HG02798 (cell line): ENCODE data around the gene TUBB2A.
"Not testable (repeated sequence)": the region's sequence is repeated elsewhere in the genome, so short reads cannot be mapped to it uniquely, and the experiment has no call there.

Source experiments
- ATAC-seq: cut with Tn5 transposase; IDR thresholded peaks from one replicate; pipeline ENCODE4 v1.9.1; 2021; ENCODE audit warnings: mild to moderate bottlenecking; ENCODE audit not compliant: unreplicated experiment, poor library complexity

Gene TUBB2A

GRCh38 chr6:3159805-3160781 lies 2.7 kb upstream of the TUBB2A start:
- no peak for ATAC-seq

DNA sequence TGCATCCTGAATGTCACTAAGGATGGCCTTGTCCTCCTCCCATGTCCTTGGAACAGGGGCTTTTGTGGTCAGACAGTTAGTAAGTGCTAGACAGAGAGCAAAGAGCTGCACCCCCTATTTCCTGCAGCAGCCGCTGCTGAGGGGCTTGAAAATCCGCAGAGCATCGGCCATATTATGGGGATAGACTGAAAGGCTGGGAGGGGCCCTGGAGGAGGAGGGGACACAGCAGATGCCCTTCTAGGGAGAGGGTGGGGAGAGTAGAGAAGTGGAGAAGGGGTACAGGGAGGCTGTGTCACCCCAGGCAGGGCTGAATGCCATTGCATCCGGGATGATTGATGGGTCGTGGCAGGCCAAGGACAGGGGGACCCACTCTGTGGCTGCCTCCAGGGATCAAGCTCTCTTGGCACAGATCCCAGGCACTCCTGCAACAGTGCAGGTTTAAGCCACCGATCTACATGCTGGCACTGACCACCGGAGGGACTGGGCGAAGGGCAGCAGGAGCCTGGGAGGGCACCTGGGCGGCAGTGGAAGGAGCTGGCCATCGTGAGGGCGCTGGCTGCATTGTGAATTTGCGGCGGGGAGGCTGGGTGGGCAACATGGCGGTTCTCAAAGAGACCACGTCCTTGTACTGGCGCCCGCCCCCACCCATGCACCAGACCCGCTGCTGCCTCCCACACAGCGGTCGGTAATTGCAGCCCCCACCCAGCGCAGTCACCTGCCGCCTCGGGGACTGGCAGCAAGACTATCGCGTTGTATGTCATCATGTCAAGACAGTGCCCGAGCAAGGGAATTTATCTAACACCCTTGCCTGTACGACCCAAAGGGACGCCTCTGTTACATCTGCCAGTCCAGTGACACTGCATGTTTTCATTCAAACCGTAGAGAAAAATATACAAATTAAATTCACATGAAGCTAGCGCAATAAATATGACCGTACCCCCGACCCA lies 887 bp downstream of the TUBB2A start:
- not testable (repeated sequence) for ATAC-seq

GRCh38 chr6:3155416-3155815 lies 1.9 kb downstream of the TUBB2A start:
- ATAC-seq, result not testable (repeated sequence)

- no peak for ATAC-seq
These were observed 4.7 kb downstream of the TUBB2A start for GRCh38 chr6:3152689-3153088.

GRCh38 chr6:3151691-3152090 lies 5.7 kb downstream of the TUBB2A start:
- no peak for ATAC-seq

GRCh38 chr6:3147914-3148757 lies 9.2 kb downstream of the TUBB2A start:
- ATAC-seq, result no peak

DNA sequence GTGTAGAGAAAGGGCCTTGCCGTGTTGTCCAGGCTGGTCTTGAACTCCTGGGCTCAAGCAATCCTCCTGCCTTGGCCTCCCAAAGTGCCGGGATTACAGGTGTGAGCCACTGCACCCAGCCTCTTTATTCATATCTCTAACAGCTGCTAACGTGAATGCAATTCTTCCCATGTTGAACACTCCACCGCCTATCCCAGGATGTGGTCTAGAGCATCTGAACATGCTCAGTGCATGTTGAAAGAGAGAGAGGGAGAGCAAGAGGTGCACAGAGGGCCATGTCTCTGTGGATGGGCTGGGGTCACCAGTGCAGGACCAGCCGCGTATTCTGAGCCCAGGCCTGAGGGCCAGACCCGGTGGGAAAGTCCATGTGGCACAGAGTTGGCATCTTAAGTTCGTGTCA lies 12.8 kb downstream of the TUBB2A start:
- no peak for ATAC-seq

GRCh38 chr6:3143158-3143557 lies 14.2 kb downstream of the TUBB2A start:
- no peak for ATAC-seq

DNA sequence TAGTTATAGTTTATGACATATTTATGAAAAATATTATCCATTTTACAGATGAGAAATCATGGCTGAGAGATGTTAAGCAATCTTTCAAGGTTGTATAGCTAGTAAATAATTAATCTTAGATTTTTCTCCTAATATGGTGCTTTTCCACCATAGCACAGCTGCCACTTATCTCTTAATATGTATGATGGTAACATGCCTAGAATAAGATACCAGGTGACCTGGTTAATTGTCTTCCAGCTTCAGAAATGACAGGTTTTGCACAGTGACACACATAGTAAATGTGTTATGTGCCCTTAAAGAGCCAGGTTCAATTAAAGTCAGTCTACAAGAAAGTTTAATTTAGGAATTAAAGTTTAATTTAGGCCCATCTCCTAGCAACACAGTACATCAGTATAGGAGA lies 14.8 kb downstream of the TUBB2A start:
- ATAC-seq, result no peak

DNA sequence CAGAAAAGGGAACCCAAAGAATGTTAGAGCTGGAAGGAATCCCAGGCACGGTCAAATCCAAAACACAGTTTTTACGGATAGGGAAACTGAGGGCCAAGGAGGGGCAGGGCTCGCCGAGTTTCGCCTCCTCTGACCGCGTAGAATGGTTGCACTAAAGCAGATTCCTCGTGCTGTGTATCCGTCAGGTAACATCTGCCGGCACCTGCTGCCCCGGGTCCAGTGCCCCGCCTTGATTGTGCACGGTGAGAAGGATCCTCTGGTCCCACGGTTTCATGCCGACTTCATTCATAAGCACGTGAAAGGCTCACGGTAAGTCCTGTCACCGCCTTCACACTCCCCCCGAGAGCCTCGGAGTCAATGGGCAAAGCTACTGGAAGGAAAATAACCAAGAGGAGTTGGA lies 17.1 kb downstream of the TUBB2A start:
- no peak for ATAC-seq

GRCh38 chr6:3139090-3139903 lies 18.0 kb downstream of the TUBB2A start:
- ATAC-seq, result no peak

DNA sequence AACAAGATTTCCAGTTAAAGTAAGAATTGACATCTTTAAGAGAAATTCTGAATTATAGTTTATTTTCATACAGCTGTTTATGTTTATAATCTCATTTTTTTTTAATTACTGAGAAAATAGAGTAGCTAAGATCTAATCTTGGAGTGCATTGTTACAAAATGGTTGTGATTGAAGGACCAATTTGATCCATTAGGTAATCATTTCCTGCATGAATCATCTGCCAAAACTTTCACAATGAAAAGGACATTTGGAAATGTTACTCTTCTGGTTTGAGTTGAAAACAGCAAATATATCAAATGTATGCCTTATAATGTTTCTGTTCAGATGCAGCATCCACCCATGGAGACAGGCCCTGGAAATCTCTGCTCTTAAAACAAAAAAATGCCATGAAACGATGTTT lies 19.0 kb downstream of the TUBB2A start:
- no peak for ATAC-seq

DNA sequence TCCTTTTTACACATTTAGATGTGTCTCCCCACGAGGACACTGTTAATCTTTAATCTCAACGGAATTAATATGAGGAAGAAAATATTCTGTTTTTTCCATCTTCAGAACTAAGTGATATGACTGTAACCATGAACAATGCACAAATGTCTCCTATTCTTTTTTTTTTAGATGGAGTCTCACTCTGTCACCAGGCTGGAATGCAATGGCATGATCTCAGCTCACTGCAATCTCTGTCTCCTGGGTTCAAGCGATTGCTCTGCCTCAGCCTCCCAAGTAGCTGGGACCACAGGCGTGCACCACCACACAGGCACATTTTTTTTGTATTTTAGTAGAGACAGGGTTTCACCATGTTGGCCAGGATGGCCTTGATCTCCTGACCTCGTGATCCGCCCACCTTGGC lies 19.5 kb downstream of the TUBB2A start:
- not testable (repeated sequence) for ATAC-seq

DNA sequence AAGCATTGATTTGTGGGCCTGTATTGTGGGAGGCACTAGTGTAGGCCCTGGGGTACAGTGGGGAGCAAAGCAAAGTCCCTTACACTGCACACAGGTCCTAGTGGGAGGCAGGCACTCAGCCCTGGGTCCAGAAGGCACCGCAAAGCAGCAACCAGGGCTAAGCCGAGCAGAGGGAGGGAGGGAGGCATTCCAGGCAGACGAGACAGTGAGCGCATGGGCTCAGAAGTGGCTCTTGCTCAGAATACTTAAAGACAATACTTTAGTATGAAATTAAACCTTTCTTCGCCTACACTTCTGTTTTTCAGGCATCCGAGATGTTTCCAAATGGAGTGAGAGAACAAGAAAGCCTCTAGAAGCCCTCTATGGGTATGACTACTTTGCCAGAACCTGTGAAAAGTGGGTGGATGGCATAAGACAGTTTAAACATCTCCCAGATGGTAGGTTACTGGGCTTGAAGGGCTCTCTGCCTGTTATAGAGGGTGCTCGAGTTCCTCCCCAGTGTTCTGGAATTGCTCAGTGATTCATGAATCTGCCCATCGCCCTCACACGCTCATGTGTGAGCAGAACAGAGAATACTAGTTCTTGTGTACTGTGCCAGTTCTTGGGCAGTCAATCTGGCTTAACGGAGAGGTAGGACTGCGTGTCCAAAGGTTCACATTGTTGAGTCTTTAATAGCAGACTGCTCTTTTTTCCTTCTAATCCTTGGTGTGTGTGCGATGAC lies 20.1 kb downstream of the TUBB2A start:
- ATAC-seq, result no peak

DNA sequence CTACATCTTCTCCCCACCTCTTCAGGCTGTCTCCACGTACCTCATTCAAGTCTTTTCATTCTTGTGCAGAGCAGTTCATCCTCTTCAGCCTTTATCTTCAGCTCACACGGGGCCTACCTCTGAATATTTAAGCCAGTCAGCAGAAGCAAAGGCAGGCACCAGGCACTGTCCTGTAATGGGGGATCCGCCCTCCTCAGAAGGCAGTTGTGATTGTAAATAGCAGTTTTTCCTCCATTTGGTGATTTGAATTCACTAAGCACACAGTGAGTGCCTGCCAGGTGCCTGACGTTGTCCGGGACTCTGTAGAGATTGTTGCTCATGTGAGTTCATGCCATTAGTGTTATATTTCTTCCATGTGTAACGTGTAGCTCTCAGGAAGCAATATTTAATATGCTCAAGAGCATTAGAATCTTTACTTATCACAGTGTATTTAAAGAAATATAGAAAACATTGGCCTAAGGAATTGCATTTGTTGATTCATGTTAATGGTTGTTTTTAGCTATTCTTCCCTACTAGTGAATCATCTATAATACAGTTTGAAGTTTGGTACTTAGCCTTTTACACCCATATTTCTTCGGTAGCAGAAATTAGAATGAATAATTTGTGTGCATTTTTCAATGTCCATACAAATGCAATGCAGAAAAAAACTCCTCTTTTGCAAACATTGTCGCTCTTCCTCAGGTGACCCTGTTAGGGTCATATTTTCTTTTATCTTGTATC lies 20.9 kb downstream of the TUBB2A start:
- ATAC-seq, result no peak

DNA sequence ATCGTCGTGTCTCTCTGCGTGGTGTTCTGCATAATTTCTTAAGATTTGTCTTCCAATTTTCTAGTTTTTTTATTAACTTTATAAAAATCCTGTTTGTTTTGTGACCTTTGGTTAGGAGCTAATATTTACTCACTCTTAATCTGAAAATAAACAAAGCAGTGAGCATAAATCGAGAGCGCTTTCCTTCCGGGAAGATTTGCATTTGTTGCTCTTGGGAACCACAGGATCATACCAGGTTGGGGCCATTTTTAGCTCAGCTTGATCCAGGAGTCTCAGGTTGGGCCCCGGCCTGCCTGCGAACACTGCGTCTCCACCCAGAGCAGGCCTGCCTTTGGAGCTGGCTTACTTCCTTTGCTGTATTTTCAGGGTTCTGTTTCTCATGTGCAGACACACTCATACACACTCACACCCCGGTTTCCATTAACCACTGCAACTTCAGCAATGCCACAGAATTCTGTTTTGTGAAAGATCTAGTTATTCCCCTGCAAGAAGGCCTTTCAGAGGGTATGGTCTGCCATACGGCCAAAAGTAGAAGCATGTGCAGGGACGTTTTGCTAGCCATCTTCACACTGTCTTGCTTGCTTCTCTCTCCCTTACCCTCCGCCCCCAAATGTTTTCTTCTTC lies 21.6 kb downstream of the TUBB2A start:
- no peak for ATAC-seq

GRCh38 chr6:3133515-3133914 lies 23.8 kb downstream of the TUBB2A start:
- ATAC-seq, result no peak

DNA sequence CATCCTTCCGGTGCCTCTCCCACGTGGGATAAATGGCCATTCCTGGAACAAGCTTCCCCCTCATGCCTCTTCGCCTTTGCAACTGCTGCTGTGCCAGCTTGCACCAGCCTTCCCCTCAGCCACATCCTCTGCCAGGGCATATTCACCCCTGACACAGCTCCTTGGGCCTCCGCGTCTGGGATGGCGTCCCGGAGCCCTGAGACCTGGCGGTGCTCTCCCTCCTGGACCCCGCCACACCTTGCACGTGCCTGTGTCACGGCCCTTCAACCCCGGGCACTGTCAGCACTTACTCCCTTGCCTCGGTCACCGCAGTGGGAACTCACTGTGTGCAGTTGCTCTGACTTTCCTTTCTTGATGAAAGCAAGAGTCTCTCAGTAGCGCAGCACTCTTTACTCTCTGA lies 25.6 kb downstream of the TUBB2A start:
- ATAC-seq, result no peak
